ENCODE measurements around the gene CBARP.

The CBARP gene

GRCh38 chr19:1181606-1182005 is 56.2 kb downstream of the CBARP start:
- H3K27ac ChIP-seq = peak overlapping the region; percentile 63
- TF ChIP-seq CTCF (IDR thresholded peaks at IDR 0.05) (no peak), ZFX (IDR thresholded peaks at IDR 0.05; ENCODE audit: borderline replicate concordance) (no peak)
